Left lung (tissue), 10 donors: ENCODE results near the gene MFRP. TPM values are rescaled to one million over a fixed set of nuclear protein-coding genes. Genes with fewer than 3 reads are reported as not detected.
A peak's percentile ranks its signal among the peaks of the same experiment; 100 is the strongest.

Experiments
- ATAC-seq: fragments of 200-7000 bp; cut with Tn5 transposase; one replicate; pipeline ENCODE4 v1.9.1; 2020; ENCODE audit warnings: moderate library complexity
- DNase-seq, 4 donors: peaks; one replicate each; pipeline ENCODE4 v3.0.0-alpha.2; 2013 to 2020
- H3K27ac ChIP-seq, 2 donors: fragments of 200-600 bp; sonication (generic) in 1 of 2; one replicate each; pipeline versions ENCODE4 v1.5.0 to v1.8.0; 2020 to 2021
- H3K27me3 ChIP-seq, 2 donors: fragments of 200-600 bp; sonication (generic) in 1 of 2; one replicate each; pipeline versions ENCODE4 v1.5.0 to v1.8.0; 2020 to 2021
- H3K36me3 ChIP-seq, 2 donors: fragments of 200-600 bp; sonication (generic) in 1 of 2; one replicate each; pipeline versions ENCODE4 v1.5.0 to v1.8.0; 2020 to 2021
- H3K4me1 ChIP-seq, 2 donors: fragments of 200-600 bp; one replicate each; pipeline ENCODE4 v1.8.0; 2021
- H3K4me3 ChIP-seq, 2 donors: fragments of 200-600 bp; sonication (generic) in 1 of 2; one replicate each; pipeline versions ENCODE4 v1.5.0 to v1.8.0; 2020 to 2021; ENCODE audit warnings: mild to moderate bottlenecking in 1 of 2
- H3K9me3 ChIP-seq, 2 donors: fragments of 200-600 bp; sonication (generic) in 1 of 2; one replicate each; pipeline versions ENCODE4 v1.5.0 to v1.8.0; 2020 to 2021
- CTCF ChIP-seq, 2 donors: fragments of 200-600 bp; sonication (generic) in 1 of 2; IDR thresholded peaks; one replicate each; pipeline versions ENCODE4 v1.5.0 to v1.8.0; 2021; ENCODE audit warnings: antibody characterized with exemption in 2 of 2
- intact Hi-C, 2 donors: fragments of 100-400 bp; cut with DNase I; formaldehyde crosslinking; loops; one replicate each; pipeline versions ENCODE4 v1.11.2 to v1.14.2; 2022
- polyA plus RNA-seq, 6 donors: library from polyadenylated mRNA; unstranded; fragments of 120-200 nt; gene quantifications; one replicate each; pipeline ENCODE4 v1.2.1, GENCODE V29; 2013; ENCODE audit not compliant: insufficient read length in 6 of 6
- total RNA-seq, 2 donors: library from RNA; stranded (reverse); fragmentation: NEBNext Ultra II Directional; extraction: Animal tissue kit (Norgen Biotek cat#: 25700); gene quantifications; one replicate each; pipeline ENCODE4 v1.2.1, GENCODE V29; 2021
- donor health status: DM: no; HTN: yes; CAD: no.
- donor health status: DM: no; HTN: no; CAD: no.

The MFRP gene
- total and polyA plus RNA-seq, 8 donors = 0.04 to 0.07 TPM; not detected in 6

- DNase-seq = peak; percentile 78 to 94 (median 88)
- H3K36me3 ChIP-seq = no peaks in the 10 kb centered on the region
- peak; percentile 87 to 92 for TF ChIP-seq CTCF (IDR thresholded peaks at IDR 0.05)
Observed at GRCh38 chr11:119356349-119357031, 10.0 kb upstream of the MFRP start.

GRCh38 chr11:119355091-119355843, 8.8 kb upstream of the MFRP start:
- Histone ChIP-seq H3K27ac (no peak overlapping the region), H3K4me1 (peaks cover 0 to 9% of the 10 kb centered on the region in 2 donors), H3K9me3 (no peaks in the 10 kb centered on the region), H3K36me3 (no peaks in the 10 kb centered on the region), H3K4me3 (no peak overlapping the region), H3K27me3 (peaks cover 0 to 27% of the 10 kb centered on the region in 2 donors)
- no peak for TF ChIP-seq CTCF (IDR thresholded peaks at IDR 0.05)
- intact Hi-C loops = loop anchor here in 1 of 2 donors (5.0 kb wide), 1 partner anchor 117 kb away; no protein-coding TSS in a partner anchor
- no peak for ATAC-seq
- DNase-seq = no peak

More at GRCh38 chr11:119356349-119357031, 10.0 kb upstream of the MFRP start:
- peak; percentile 92 for ATAC-seq
- Histone ChIP-seq H3K27me3 (peaks cover 0 to 23% of the 10 kb centered on the region in 2 donors), H3K9me3 (no peaks in the 10 kb centered on the region), H3K27ac (peak overlapping the region; percentile 62 to 71), H3K4me3 (peak overlapping the region; percentile 49), H3K4me1 (peaks cover 0 to 18% of the 10 kb centered on the region in 2 donors)
- intact Hi-C loops = loop anchor here in 1 of 2 donors (5.0 kb wide), 1 partner anchor 116 kb away; no protein-coding TSS in a partner anchor

GRCh38 chr11:119352857-119353260, 6.4 kb upstream of the MFRP start:
- intact Hi-C loops = no loop called here
- Histone ChIP-seq H3K4me1 (peaks cover 0 to 9% of the 10 kb centered on the region in 2 donors), H3K27ac (peak overlapping the region in 1 of 2 donors; percentile 65), H3K27me3 (peaks cover 0 to 27% of the 10 kb centered on the region in 2 donors), H3K9me3 (no peaks in the 10 kb centered on the region), H3K4me3 (no peak overlapping the region), H3K36me3 (no peaks in the 10 kb centered on the region)
- peak; percentile 6 for ATAC-seq
- peak in 2 of 4 donors; percentile 30 to 79 for DNase-seq
- TF ChIP-seq CTCF (IDR thresholded peaks at IDR 0.05) = no peak

GRCh38 chr11:119351232-119351631, 4.7 kb upstream of the MFRP start:
- Histone ChIP-seq H3K36me3 (no peaks in the 10 kb centered on the region), H3K27me3 (peaks cover 0 to 21% of the 10 kb centered on the region in 2 donors), H3K4me3 (no peak overlapping the region), H3K27ac (no peak overlapping the region), H3K9me3 (no peaks in the 10 kb centered on the region), H3K4me1 (peaks cover 0 to 6% of the 10 kb centered on the region in 2 donors)
- intact Hi-C loops = no loop called here
- no peak for DNase-seq
- no peak for ATAC-seq
- TF ChIP-seq CTCF (IDR thresholded peaks at IDR 0.05) = no peak

GRCh38 chr11:119350302-119350701, 3.8 kb upstream of the MFRP start:
- Histone ChIP-seq H3K27me3 (peaks cover 0 to 12% of the 10 kb centered on the region in 2 donors), H3K27ac (no peak overlapping the region), H3K4me3 (no peak overlapping the region), H3K36me3 (no peaks in the 10 kb centered on the region), H3K9me3 (no peaks in the 10 kb centered on the region), H3K4me1 (no peaks in the 10 kb centered on the region)
- intact Hi-C loops = no loop called here
- no peak for ATAC-seq
- no peak for TF ChIP-seq CTCF (IDR thresholded peaks at IDR 0.05)
- DNase-seq = no peak
